HG02870 (cell line): ENCODE measurements around the gene LTBP3.
"Not testable (repeated sequence)": the region's sequence is repeated elsewhere in the genome, so short reads cannot be mapped to it uniquely, and the experiment has no call there.

Experiments used
- ATAC-seq: cut with Tn5 transposase; IDR thresholded peaks from one replicate; pipeline ENCODE4 v1.9.1; 2021; ENCODE audit warnings: mild to moderate bottlenecking, moderate library complexity; ENCODE audit not compliant: unreplicated experiment

Gene LTBP3

GRCh38 chr11:65538232-65538914 is 19.8 kb downstream of the LTBP3 start:
- ATAC-seq: no peak

GRCh38 chr11:65537620-65538231 is 20.4 kb downstream of the LTBP3 start:
- no peak for ATAC-seq

GRCh38 chr11:65537296-65537597 is 20.9 kb downstream of the LTBP3 start:
- no peak for ATAC-seq

GRCh38 chr11:65536412-65537295 is 21.5 kb downstream of the LTBP3 start:
- no peak for ATAC-seq

GRCh38 chr11:65535102-65535501 is 23.1 kb downstream of the LTBP3 start:
- ATAC-seq: no peak

GRCh38 chr11:65532388-65533064 is 25.6 kb downstream of the LTBP3 start:
- no peak for ATAC-seq

- no peak for ATAC-seq
Measured at GRCh38 chr11:65530157-65530496, 28.0 kb downstream of the LTBP3 start.

- no peak for ATAC-seq
Measured at GRCh38 chr11:65529475-65530156, 28.5 kb downstream of the LTBP3 start.

- ATAC-seq: no peak
Measured at GRCh38 chr11:65528819-65529350, 29.3 kb downstream of the LTBP3 start.

- ATAC-seq: no peak
Measured at GRCh38 chr11:65526744-65527143, 31.4 kb downstream of the LTBP3 start.

- ATAC-seq: peak; percentile 6
Measured at GRCh38 chr11:65525546-65526480, 32.3 kb downstream of the LTBP3 start.

- ATAC-seq: peak; percentile 50
Measured at GRCh38 chr11:65524741-65525545, 33.2 kb downstream of the LTBP3 start, which contains the start of gene SCYL1. SCYL1 (plus strand) TSS chr11:65525083; CDS start chr11:65525154, 71 bp downstream.

GRCh38 chr11:65524014-65524740 is 34.0 kb downstream of the LTBP3 start:
- no peak for ATAC-seq

GRCh38 chr11:65523631-65523968 is 34.6 kb downstream of the LTBP3 start:
- ATAC-seq: not testable (repeated sequence)

GRCh38 chr11:65522718-65523630 is 35.2 kb downstream of the LTBP3 start:
- ATAC-seq: not testable (repeated sequence)

GRCh38 chr11:65521777-65522521 is 36.2 kb downstream of the LTBP3 start:
- not testable (repeated sequence) for ATAC-seq
